Measurements from ENCODE around the gene TRAPPC10.

Gene TRAPPC10

GRCh38 chr21:43994085-43994484 lies 18.0 kb upstream of the TRAPPC10 start:
- no peak overlapping the region for H3K4me2 ChIP-seq (ENCODE audit: low read length)
- no peaks in the 10 kb centered on the region for H3K27me3 ChIP-seq (ENCODE audit: low read depth, low read length)
- H3K4me3 ChIP-seq (ENCODE audit: low read length) = no peak overlapping the region
- H3K9ac ChIP-seq (ENCODE audit: low read length) = no peak overlapping the region
- no peaks in the 10 kb centered on the region for H4K20me1 ChIP-seq (ENCODE audit: insufficient read depth, low read length)
- no peaks in the 10 kb centered on the region for H3K4me1 ChIP-seq (ENCODE audit: low read length)
- H3K36me3 ChIP-seq (replicated peaks; ENCODE audit: low read depth, low read length) = no peaks in the 10 kb centered on the region
- no peaks in the 10 kb centered on the region for H3K9me3 ChIP-seq (ENCODE audit: insufficient read depth, low read length)
- H3K27ac ChIP-seq (ENCODE audit: low read length) = no peak overlapping the region
- no peak for TF ChIP-seq EZH2phosphoT487 (IDR thresholded peaks at IDR 0.05; ENCODE audit: low read depth)
- TF ChIP-seq, protein P1, sequence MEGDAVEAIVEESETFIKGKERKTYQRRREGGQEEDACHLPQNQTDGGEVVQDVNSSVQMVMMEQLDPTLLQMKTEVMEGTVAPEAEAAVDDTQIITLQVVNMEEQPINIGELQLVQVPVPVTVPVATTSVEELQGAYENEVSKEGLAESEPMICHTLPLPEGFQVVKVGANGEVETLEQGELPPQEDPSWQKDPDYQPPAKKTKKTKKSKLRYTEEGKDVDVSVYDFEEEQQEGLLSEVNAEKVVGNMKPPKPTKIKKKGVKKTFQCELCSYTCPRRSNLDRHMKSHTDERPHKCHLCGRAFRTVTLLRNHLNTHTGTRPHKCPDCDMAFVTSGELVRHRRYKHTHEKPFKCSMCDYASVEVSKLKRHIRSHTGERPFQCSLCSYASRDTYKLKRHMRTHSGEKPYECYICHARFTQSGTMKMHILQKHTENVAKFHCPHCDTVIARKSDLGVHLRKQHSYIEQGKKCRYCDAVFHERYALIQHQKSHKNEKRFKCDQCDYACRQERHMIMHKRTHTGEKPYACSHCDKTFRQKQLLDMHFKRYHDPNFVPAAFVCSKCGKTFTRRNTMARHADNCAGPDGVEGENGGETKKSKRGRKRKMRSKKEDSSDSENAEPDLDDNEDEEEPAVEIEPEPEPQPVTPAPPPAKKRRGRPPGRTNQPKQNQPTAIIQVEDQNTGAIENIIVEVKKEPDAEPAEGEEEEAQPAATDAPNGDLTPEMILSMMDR (IDR thresholded peaks at IDR 0.05; ENCODE audit: low read depth, low read length) = no peak
- H2AFZ ChIP-seq (ENCODE audit: low read depth, low read length) = no peak overlapping the region
- H3K79me2 ChIP-seq (ENCODE audit: low read length) = no peaks in the 10 kb centered on the region

- Histone ChIP-seq H3K9me3 (ENCODE audit: insufficient read depth, low read length) (no peaks in the 10 kb centered on the region), H3K79me2 (ENCODE audit: low read length) (no peaks in the 10 kb centered on the region), H3K27me3 (ENCODE audit: low read depth, low read length) (no peaks in the 10 kb centered on the region), H3K27ac (ENCODE audit: low read length) (no peak overlapping the region), H3K9ac (ENCODE audit: low read length) (no peak overlapping the region), H3K4me3 (ENCODE audit: low read length) (no peak overlapping the region), H3K4me2 (ENCODE audit: low read length) (no peak overlapping the region), H3K4me1 (ENCODE audit: low read length) (no peaks in the 10 kb centered on the region), H4K20me1 (ENCODE audit: insufficient read depth, low read length) (no peaks in the 10 kb centered on the region), H3K36me3 (replicated peaks; ENCODE audit: low read depth, low read length) (no peaks in the 10 kb centered on the region), H2AFZ (ENCODE audit: low read depth, low read length) (no peak overlapping the region)
- no peak for TF ChIP-seq EZH2phosphoT487 (IDR thresholded peaks at IDR 0.05; ENCODE audit: low read depth)
- TF ChIP-seq, protein P1 (IDR thresholded peaks at IDR 0.05; ENCODE audit: low read depth, low read length) = no peak
These were observed 17.5 kb upstream of the TRAPPC10 start for GRCh38 chr21:43994646-43995045.

- Histone ChIP-seq H3K4me2 (ENCODE audit: low read length) (no peak overlapping the region), H2AFZ (ENCODE audit: low read depth, low read length) (no peak overlapping the region), H3K4me3 (ENCODE audit: low read length) (no peak overlapping the region), H3K9ac (ENCODE audit: low read length) (no peak overlapping the region), H3K36me3 (replicated peaks; ENCODE audit: low read depth, low read length) (no peaks in the 10 kb centered on the region), H4K20me1 (ENCODE audit: insufficient read depth, low read length) (no peaks in the 10 kb centered on the region), H3K79me2 (ENCODE audit: low read length) (no peaks in the 10 kb centered on the region), H3K9me3 (ENCODE audit: insufficient read depth, low read length) (no peaks in the 10 kb centered on the region), H3K27ac (ENCODE audit: low read length) (no peak overlapping the region), H3K4me1 (ENCODE audit: low read length) (no peaks in the 10 kb centered on the region), H3K27me3 (ENCODE audit: low read depth, low read length) (no peaks in the 10 kb centered on the region)
- TF ChIP-seq EZH2phosphoT487 (IDR thresholded peaks at IDR 0.05; ENCODE audit: low read depth) = no peak
- TF ChIP-seq, protein P1 (IDR thresholded peaks at IDR 0.05; ENCODE audit: low read depth, low read length) = no peak
These were observed 16.5 kb upstream of the TRAPPC10 start for GRCh38 chr21:43995521-43996105.

GRCh38 chr21:43997766-43998742 lies 14.1 kb upstream of the TRAPPC10 start:
- no peak overlapping the region for H3K27ac ChIP-seq (ENCODE audit: low read length)
- TF ChIP-seq, protein P1 (IDR thresholded peaks at IDR 0.05; ENCODE audit: low read depth, low read length) = no peak
- no peak for TF ChIP-seq EZH2phosphoT487 (IDR thresholded peaks at IDR 0.05; ENCODE audit: low read depth)
- no peaks in the 10 kb centered on the region for H3K4me1 ChIP-seq (ENCODE audit: low read length)
- no peaks in the 10 kb centered on the region for H3K79me2 ChIP-seq (ENCODE audit: low read length)
- no peak overlapping the region for H3K9ac ChIP-seq (ENCODE audit: low read length)
- no peaks in the 10 kb centered on the region for H4K20me1 ChIP-seq (ENCODE audit: insufficient read depth, low read length)
- no peak overlapping the region for H3K4me3 ChIP-seq (ENCODE audit: low read length)
- no peak overlapping the region for H3K4me2 ChIP-seq (ENCODE audit: low read length)
- no peaks in the 10 kb centered on the region for H3K27me3 ChIP-seq (ENCODE audit: low read depth, low read length)
- H2AFZ ChIP-seq (ENCODE audit: low read depth, low read length) = no peak overlapping the region
- no peaks in the 10 kb centered on the region for H3K9me3 ChIP-seq (ENCODE audit: insufficient read depth, low read length)
- no peaks in the 10 kb centered on the region for H3K36me3 ChIP-seq (replicated peaks; ENCODE audit: low read depth, low read length)

Data from OCI-LY3 (cell line).